Tongue (tissue), 2 donors: ENCODE results near the gene GSS. TPM values are rescaled to one million over a fixed set of nuclear protein-coding genes. Genes with fewer than 3 reads are reported as not detected.

ENCODE experiments used
- DNase-seq: peaks from one replicate; pipeline ENCODE4 v3.0.0-alpha.2; 2015
- total RNA-seq: library from RNA; depleted of rRNA; stranded (reverse); fragments of >200 nt; gene quantifications from one replicate; pipeline ENCODE4 v1.2.3, GENCODE V29; 2014

GSS gene
- total RNA-seq, 1 donor from 2014 or later: 27.6 TPM

DNA sequence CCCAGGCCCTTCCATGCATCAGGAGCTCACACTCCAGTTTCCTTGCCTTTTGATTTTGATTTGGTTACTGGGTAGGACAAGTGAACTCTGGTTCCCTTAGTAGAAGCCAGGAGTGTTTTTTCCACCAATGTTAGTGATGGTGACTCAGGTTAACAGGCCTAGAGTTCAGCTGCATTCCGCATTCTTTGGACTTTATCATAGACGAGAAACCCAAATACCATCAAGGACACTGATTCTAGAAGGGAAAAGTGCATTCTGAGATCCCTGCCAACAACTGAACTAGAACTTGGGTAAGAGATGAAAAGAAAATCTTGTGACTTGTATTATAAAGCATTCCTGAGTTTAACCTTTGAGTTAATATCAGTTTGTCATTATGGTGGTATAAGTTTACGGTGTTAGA lies 8.9 kb downstream of the GSS start:
- no peak for DNase-seq

GRCh38 chr20:34945315-34946077 lies 10.1 kb downstream of the GSS start:
- DNase-seq: no peak

DNA sequence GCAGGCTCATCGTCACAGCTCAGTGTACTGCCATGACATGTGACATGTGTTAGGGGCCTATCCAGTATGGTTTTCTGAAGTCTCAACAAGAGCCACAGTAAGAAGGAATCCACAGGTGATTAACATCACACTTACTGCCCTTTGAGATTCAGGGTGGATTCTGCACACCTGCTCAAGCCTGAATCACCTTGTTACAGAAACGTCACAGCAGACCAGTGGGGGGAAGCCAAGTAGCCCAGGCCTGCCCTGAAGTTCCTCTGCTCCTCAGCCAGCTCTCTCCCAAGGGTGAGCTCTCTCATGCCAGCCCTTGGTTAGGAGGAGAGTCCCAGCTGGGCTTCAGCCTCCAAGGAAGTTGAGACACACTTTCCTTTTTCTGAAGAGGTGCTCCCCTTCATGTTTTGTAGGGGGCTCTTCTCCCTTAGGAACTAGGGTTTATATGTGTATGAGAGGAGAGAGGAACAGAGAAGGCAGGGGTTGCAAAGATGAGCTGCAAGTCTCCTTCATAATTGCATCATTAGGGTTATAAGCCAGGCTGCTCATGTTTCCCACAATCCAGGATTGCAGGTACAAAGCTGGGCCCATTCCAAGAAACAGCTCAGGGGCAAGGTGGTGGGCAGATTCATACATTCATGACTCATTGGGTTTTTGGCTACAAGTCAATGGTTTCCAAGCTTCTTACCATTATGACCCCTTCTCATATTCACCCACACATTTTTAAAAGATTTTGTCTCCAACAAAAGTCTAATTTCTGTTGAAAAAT lies 11.6 kb downstream of the GSS start:
- DNase-seq: no peak

DNA sequence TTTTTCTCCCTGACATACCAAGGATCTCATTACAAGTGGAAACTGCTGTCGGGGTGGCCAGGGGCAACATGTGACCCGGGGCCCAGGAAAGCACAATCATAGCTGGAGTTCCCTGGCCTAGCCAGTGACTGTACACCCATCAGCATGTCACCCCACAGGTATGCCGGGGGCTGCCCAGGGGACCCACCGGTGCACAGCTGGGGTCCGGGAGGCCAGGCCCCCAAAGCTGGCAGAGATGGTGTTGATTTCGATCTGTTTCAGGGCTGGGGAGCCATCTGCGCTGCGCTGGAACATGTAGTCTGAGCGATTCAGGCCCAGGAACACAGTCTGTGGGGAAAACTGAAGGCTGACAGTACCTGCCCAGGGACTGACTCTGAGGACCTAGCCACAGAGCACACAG lies 13.3 kb downstream of the GSS start:
- DNase-seq: no peak

GRCh38 chr20:34941226-34941625 lies 14.4 kb downstream of the GSS start:
- no peak for DNase-seq

DNA sequence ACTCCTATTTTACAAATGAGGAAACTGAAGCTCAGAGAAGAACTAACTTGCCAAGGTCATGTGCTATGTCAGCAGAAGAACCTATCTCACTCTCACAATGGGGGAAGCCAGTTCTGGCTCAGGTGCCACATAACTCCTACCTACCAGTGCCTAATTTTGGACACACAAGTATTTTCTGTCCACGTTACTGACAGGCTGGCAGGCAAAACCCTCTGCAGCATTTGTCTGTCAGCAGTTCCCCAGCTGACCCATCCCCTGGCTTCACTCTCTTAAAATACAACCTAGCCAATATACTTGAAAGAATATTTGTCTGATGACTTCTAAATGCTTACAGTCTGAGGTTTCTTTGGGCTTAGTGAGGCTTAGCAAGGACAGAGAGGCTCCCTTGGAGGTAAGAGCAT lies 15.5 kb downstream of the GSS start:
- DNase-seq: peak; percentile 61

DNA sequence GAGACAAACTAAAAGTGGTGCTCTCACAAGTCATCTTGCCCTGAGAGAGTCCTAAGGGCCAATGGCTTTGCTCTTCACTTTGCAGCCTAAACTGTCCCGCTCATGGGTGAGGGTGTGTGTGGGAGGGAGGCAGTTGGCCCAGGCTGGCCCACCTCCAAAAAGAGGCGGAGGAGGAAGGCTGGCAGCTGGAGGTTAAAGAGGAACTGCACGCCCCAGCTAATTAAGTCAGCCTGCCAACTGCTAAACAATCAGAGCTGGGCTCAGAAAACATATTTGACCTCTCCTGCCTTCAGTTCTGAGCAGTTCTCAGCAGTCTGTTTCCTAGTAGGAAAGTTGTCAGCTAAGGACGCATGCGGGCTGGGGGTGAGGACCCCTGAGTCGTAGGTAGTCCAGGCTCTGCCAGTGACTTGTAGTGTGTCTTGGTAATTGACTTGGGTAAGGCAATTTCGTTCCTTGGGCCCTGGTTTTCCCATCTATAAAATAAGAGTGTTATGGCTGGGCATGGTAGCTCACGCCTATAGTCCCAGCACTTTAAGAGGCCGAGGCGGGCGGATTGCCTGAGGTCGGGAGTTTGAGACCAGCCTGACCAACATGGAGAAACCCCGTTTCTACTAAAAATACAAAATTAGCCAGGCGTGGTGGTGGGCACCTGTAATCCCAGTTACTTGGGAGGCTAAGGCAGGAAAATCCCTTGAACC lies 17.0 kb downstream of the GSS start:
- peak; percentile 90 for DNase-seq

DNA sequence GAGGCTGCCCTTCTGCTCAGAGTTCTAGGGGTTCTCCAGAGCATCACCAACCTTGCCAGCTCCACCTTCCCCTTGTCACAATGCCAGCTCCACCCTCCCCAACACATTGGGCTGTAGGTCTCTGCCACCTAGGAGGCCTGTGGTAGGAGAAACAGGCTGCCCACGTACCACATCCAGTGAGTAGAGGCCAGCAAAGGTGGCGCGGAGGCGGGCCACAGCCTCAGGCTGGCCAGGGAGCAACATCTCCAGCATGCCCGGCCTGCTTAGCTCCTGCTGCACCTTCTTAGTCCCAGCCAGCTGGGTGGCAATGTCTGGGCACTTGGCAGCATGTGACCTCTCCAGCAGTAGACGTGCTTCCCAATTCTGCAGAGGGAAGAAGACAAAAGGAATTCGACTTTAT lies 23.8 kb downstream of the GSS start:
- no peak for DNase-seq

GRCh38 chr20:34928411-34928810 lies 27.2 kb downstream of the GSS start:
- DNase-seq: no peak

- no peak for DNase-seq
Observed at GRCh38 chr20:34927736-34928135, 27.9 kb downstream of the GSS start.

DNA sequence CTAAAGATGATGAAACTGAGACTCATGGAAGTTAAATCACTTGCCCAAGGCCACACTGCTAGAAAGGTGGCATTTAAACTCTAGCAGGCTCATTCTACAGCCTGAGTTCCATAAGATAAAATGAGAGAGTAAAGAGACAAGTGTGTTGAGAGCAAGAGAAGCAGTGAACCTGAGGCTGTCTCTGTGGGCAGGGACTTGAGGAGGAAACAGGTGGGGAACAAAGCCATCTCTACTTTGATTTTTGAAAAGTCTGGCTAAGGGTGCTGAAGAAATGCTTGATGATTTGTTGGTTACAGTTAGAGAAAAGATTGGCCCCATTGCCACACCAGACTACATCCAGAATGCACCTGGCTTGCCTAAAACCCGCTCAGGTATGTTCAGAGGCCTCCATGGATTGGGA lies 29.0 kb downstream of the GSS start:
- DNase-seq: no peak

DNA sequence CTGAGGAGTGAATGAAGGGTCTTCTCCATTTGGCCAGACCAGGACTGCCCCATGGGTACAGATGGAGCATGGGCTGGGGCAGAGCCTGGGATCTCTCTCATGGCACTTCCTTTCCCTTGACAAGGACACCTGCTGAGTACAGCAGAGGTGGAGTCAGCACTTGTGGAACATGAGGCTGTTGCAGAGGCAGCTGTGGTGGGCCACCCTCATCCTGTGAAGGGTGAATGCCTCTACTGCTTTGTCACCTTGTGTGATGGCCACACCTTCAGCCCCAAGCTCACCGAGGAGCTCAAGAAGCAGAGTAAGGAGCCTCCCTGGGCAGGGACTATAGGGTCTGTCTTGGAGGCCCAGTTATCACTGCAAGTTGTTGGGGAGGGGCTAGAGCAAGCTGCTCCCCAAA lies 29.6 kb downstream of the GSS start:
- DNase-seq: no peak

- DNase-seq: no peak
Observed at GRCh38 chr20:34925341-34925740, 30.3 kb downstream of the GSS start.

GRCh38 chr20:34923414-34923813 lies 32.2 kb downstream of the GSS start:
- no peak for DNase-seq

- no peak for DNase-seq
Observed at GRCh38 chr20:34922654-34923381, 32.8 kb downstream of the GSS start.

GRCh38 chr20:34921436-34921835 lies 34.2 kb downstream of the GSS start:
- DNase-seq: no peak

- no peak for DNase-seq
Observed at GRCh38 chr20:34920055-34920454, 35.6 kb downstream of the GSS start.

GRCh38 chr20:34916774-34917354 lies 38.7 kb downstream of the GSS start:
- no peak for DNase-seq

DNA sequence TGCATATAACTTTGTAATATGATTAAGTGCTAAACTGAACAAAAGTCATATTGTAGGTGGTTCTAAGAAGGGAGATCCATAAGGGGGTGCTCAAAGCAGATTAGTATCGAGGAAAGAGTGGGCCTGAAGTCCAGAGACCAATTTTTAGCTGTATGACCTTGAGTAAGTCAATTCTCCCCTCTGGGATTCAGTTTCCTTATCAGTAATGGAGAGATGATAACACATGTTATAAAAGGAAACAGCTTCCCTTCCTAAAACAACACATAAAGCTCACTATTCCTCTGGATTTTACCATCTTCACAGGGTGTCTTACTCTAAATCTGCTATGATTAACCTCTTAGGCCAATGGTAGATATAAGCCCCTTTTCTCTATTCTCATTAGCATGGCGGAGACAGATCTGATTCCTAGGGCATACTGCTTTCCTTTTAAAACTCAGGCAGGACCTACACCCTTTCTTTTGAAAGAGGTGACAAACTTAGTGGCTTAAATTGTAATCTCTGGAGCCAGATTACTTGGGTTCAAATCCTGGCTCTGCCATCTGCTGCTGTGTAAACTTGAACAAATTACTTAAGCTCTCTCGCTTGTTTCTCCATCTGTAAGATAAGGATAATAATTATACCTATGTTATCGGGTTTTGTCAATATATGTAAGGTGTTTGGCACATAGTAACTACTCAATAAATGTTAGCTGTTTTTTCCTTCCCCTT lies 39.7 kb downstream of the GSS start:
- DNase-seq: no peak

DNA sequence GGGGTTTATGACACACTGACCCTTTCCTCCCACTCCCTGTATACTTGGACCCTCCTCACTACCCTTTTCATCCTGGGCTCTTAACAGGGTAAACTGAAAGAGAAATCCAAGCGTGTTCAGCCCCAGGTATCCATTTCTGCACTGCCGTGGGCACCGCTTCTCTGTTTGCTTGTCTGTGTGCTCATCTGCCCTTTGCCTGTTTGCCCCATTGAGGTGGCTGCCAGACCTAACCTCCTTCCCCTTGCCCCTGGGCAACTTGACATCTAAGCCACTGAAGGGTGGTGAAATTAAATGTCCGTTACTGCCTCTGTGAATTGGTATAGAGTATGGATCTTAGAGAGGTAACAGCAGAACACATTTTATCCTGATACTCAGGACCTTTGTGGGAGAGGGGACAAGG lies 40.5 kb downstream of the GSS start:
- DNase-seq: no peak
